ENCODE data around the gene DISC1.

Gene DISC1

GRCh38 chr1:231601824-231602672, 24.5 kb upstream of the DISC1 start:
- TF ChIP-seq CEBPB (IDR thresholded peaks at IDR 0.05) (no peak), MAX (IDR thresholded peaks at IDR 0.05) (no peak), TCF12 (IDR thresholded peaks at IDR 0.05; ENCODE audit: low read depth) (no peak), RAD21 (IDR thresholded peaks at IDR 0.05; ENCODE audit: low read depth) (no peak), CREB1 (IDR thresholded peaks at IDR 0.05; ENCODE audit: low read depth) (no peak), REST (IDR thresholded peaks at IDR 0.05; ENCODE audit: low read depth) (no peak)

- no peak for TF ChIP-seq EP300 (IDR thresholded peaks at IDR 0.05; ENCODE audit: borderline replicate concordance)
- no peak for TF ChIP-seq TCF12 (IDR thresholded peaks at IDR 0.05; ENCODE audit: low read depth)
- TF ChIP-seq TAF1 (IDR thresholded peaks at IDR 0.05; ENCODE audit: low read depth): no peak
- TF ChIP-seq TEAD4 (IDR thresholded peaks at IDR 0.05): no peak
- no peak for TF ChIP-seq YY1 (IDR thresholded peaks at IDR 0.05; ENCODE audit: low read depth)
- no peak for TF ChIP-seq CREB1 (IDR thresholded peaks at IDR 0.05; ENCODE audit: low read depth)
- no peak for TF ChIP-seq MAX (IDR thresholded peaks at IDR 0.05)
- no peak for TF ChIP-seq FOXM1 (IDR thresholded peaks at IDR 0.05; ENCODE audit: borderline replicate concordance, low read depth)
- no peak for TF ChIP-seq NFIC (IDR thresholded peaks at IDR 0.05)
- TF ChIP-seq REST (IDR thresholded peaks at IDR 0.05; ENCODE audit: low read depth): no peak
- no peak for TF ChIP-seq RAD21 (IDR thresholded peaks at IDR 0.05; ENCODE audit: low read depth)
- no peak for TF ChIP-seq USF1 (IDR thresholded peaks at IDR 0.05)
- no peak for TF ChIP-seq CEBPB (IDR thresholded peaks at IDR 0.05)
- no peak for TF ChIP-seq ZBTB7A (IDR thresholded peaks at IDR 0.05; ENCODE audit: low read depth)
- TF ChIP-seq EGR1 (IDR thresholded peaks at IDR 0.05): no peak
Observed at GRCh38 chr1:231602673-231602984, 24.0 kb upstream of the DISC1 start.

- TF ChIP-seq CEBPB (IDR thresholded peaks at IDR 0.05) (no peak), MAX (IDR thresholded peaks at IDR 0.05) (no peak), NFIC (IDR thresholded peaks at IDR 0.05) (no peak), FOXM1 (IDR thresholded peaks at IDR 0.05; ENCODE audit: borderline replicate concordance, low read depth) (peak; percentile 85), RAD21 (IDR thresholded peaks at IDR 0.05; ENCODE audit: low read depth) (peak; percentile 76)
Observed at GRCh38 chr1:231603598-231604275, 22.9 kb upstream of the DISC1 start.

- TF ChIP-seq EGR1 (IDR thresholded peaks at IDR 0.05): no peak
- no peak for TF ChIP-seq CREB1 (IDR thresholded peaks at IDR 0.05; ENCODE audit: low read depth)
- no peak for TF ChIP-seq YY1 (IDR thresholded peaks at IDR 0.05; ENCODE audit: low read depth)
- TF ChIP-seq ZBTB7A (IDR thresholded peaks at IDR 0.05; ENCODE audit: low read depth): no peak
- TF ChIP-seq USF1 (IDR thresholded peaks at IDR 0.05): no peak
- no peak for TF ChIP-seq EP300 (IDR thresholded peaks at IDR 0.05; ENCODE audit: borderline replicate concordance)
- no peak for TF ChIP-seq TCF12 (IDR thresholded peaks at IDR 0.05; ENCODE audit: low read depth)
- TF ChIP-seq CEBPB (IDR thresholded peaks at IDR 0.05): no peak
- no peak for TF ChIP-seq REST (IDR thresholded peaks at IDR 0.05; ENCODE audit: low read depth)
Observed at GRCh38 chr1:231604276-231604621, 22.3 kb upstream of the DISC1 start.

Data from Ishikawa (cell line).